HG03575 (cell line): ENCODE measurements around the gene RALGPS2.
"Not testable (repeated sequence)": the region's sequence is repeated elsewhere in the genome, so short reads cannot be mapped to it uniquely, and the experiment has no call there.

Source experiments
- ATAC-seq: cut with Tn5 transposase; IDR thresholded peaks from one replicate; pipeline ENCODE4 v1.9.1; 2021; ENCODE audit not compliant: unreplicated experiment, insufficient number of reproducible peaks, low FRiP score; ENCODE audit errors: extremely low read depth

RALGPS2 gene

DNA sequence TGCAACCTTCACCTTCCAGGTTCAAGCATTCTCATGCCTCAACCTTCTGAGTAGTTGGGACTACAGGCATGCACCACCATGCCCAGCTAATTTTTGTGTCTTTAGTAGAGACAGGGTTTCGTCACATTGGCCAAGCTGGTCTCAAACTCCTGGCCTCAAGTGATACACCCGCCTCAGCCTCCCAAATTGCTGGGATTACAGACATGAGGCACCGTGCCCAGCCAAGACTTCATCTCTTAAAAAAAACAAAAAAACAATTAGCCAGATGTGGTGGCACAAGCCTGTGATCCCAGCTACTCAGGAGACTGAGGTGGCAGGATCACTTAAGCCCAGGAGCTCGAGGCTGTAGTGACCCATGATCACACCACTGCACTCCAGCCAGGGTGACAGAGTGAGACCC is 224.8 kb downstream of the RALGPS2 start:
- not testable (repeated sequence) for ATAC-seq

DNA sequence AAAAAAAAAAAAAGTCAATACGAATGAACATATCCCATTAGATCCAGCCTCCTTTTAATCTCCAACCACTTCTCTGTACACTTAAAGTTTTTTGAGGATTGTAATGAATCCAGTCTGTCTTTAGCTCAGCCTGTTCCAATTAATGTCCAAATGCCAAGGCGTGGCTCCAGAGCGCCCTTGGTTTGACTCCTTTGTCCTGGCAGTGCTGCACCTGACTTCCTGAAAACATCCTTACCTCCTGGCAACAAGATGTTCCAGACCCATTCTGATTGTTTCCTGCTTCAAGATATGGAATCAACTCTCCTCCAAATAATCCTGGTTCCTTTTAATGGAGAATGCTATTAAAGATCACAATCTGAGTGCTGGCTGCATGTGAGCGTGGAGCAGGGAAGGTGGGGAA is 226.6 kb downstream of the RALGPS2 start:
- ATAC-seq: no peak

DNA sequence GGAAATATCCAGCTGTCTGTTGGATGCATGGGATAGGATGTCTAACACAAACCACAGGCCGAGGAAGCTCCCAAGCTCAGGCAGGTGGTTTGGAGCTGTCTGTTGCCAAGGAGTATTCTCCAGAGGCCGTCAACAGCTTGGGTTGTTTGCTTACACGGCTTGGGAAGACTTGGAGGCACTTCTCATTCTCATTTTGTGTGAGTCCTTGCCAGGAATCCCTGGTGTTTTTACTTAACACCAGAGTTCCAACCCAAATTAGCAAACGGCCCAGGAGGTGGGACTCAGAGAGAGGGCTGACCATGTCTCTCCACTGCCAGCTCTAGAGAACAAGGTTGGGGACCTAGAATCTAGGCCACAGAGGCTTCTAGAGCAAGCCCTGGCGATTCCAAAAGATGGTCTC is 228.0 kb downstream of the RALGPS2 start:
- ATAC-seq: no peak

DNA sequence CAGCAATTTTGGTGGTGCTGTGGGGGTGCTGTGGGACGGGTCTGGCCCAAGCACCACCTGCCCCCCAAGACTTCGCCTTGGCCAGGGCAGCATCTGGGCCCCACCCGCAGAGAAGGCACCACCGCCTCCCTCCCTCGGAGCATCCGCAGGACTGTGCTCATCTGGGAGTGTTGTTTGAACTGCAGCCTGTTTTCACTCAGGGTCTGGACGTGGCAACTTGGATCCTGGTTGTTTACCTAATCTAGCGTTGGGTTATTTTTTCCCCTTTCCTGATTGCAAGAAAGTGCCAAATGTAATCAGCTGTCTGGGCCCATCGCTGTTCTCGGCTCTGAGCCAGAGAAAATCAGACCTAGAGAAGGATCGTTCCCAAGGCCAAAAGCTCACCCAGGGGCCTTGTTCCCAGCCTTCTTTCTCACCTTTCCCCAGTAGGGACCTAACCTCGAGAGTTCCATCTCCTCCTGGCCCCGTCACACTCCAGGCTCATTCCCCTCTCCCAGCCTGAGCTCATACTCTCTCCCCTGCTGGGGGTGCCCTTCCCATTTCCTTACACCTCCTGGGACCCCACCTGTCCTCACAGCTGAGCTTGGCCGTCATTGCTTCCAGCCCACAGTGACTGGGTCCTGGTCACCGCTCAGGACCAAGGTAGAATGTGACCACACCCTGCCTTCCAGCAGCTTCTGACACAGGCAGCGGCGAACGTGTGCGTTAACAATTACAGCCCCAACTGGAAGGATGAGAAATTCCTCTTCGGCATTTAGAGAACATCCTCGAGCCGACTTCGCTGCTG is 228.7 kb downstream of the RALGPS2 start:
- ATAC-seq: no peak

- no peak for ATAC-seq
These were observed 229.3 kb downstream of the RALGPS2 start for GRCh38 chr1:178954325-178954690.

DNA sequence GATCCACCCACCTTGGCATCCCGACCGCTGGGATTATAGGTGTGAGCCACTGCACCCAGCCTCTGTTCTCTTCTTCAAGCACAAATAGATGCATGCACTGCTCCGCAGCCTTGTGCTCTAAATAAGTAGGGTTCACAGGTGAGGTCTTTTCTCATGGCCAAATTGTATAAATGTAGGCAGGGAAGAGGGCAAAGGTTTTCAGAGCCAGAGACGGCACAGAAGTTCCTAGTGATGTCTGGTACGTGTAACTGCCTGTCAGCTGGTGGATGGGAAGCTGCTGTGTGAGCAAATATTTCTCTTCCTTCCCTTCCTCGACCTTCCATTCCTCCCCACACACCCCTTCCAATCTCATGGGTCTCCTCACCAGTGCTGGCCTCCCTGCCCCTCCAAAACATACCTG is 229.9 kb downstream of the RALGPS2 start:
- no peak for ATAC-seq

DNA sequence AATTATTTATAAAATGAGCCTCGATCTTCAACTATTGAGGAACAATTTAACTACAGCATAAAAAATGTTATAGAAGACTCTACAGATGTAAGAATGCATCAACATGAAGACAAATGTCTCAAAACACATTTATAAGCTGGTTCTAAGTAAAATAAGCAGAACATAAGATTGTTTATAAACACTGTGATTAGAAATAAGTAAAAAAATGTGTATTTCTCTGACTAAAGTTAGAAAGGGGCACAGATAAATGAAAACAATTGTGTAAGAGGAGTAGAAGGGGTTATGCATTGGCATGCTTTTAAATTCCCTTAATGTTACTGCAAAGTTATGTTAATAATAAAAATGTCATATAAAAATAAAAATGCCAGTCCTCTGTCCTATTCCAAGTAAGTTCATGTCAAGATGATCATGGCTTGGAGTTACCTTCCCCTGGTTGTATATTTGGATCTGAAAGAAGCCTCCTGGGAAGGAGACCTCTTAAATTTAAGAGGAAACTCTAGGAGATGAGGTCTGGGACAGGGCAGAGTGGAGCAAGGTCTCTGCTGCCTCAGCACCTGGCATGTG is 230.4 kb downstream of the RALGPS2 start:
- ATAC-seq: no peak

DNA sequence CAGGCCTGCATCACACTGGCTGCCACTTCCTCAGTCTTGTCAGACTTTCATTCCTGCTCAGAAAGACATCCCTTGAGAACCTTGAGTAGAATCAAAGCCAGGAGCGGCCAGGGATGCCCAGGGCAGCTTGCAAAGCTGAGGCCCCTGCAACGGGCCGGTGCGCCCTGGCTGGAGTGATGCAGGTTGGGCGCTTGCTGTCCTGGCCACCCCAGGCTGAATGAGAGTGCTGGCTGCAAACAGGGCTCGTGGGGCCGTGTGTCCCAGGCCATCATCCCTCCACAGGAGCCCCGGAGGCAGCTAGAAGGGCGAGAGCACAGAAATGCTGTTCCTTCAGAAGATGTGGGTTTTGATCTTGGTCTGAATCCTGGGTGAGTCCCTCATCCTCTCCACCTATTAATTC is 233.4 kb downstream of the RALGPS2 start:
- no peak for ATAC-seq

DNA sequence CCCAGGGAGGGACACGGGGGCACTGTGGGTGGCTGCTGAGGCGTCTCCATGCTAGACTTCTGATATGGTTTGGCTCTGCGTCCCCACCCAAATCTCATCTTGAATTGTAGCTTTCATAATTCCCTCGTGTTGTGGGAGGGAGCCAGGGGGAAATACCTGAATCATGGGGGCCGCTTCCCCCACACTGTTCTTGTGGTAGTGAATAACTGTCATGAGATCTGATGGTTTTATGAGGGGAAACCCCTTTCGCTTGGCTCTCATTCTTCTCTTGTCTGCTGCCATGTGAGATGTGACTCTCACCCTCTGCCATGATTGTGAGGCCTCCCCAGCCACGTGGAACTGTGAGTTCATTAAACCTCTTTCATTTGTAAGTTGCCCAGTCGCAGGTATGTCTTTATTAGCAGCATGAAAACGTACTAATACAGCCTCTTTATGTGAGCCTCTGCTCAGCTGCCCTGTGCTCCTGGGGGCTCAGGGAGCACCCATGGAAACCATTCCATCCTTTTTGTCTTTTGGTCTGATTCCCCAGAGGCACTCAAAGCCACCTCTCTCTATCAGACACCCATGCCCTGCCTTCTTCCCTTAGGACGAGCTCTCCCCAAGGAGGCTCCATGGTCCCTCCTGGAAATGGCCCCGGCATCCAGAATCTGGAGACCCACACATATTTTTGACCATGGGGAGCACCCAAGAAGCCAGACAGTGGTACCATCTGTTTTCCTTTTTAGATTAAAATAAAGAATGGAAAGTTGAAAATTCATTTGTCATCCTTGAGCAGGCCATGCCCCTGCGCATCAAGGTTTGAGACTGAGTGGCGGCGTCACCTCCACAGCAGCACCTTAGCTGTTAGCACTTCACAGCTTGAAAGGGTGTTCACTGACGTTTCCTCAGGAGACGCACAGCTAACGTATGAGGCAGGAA is 234.8 kb downstream of the RALGPS2 start:
- ATAC-seq: no peak

DNA sequence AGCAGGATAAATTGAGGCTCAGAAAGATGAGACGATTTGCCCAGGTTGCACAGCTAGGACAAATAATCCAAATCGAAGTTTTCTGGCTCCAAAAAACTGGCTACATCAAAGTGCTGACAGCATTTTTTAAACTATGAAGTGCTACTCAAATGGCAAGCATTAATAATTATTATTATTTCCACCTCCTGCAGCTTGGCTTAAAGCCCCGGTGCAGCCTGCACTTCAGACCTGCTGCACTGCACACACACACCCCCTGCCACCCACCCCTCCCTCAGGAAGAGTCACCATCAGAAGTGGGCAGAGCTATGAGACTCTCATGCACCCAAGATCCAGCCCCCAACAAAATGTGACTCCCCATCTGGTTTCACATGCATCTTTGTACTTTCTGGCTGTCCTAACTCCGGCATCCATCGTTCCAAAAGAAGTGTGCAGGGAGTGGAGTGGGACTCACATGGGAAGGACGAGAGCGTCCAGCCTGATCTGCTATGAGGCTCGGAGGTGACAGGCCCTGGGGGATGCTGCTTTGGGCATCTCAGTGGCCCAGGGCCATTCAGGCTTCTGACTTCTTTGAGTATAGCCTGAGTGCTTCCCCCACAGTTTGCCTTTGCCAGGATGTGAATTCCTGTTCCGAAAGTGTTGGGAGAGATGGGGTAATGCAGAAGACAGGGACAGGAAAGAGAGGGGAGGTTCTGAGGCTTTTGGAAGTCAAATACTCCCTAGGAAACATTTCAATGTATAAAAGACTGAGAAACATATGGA is 235.6 kb downstream of the RALGPS2 start:
- no peak for ATAC-seq

DNA sequence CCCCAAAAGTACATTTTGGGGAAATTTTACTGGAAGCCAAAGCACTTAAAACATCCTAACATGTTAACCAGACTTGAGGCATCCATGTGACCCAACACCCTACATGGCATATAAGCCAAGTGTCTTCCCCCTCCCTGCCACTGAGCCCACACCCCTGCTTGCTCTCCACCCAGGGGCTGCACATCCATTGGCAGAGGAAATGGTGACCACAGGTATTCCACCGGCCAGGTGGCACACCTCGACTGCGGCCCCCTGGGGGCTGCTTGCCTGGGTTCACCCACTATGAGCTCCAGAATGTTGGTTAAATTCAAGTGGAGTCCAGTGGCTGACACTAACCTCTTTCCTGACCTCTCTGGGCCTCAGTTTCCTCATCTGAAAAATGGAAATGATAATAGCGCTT is 236.3 kb downstream of the RALGPS2 start:
- ATAC-seq: no peak

- ATAC-seq: no peak
These were observed 236.8 kb downstream of the RALGPS2 start for GRCh38 chr1:178961868-178962267.

DNA sequence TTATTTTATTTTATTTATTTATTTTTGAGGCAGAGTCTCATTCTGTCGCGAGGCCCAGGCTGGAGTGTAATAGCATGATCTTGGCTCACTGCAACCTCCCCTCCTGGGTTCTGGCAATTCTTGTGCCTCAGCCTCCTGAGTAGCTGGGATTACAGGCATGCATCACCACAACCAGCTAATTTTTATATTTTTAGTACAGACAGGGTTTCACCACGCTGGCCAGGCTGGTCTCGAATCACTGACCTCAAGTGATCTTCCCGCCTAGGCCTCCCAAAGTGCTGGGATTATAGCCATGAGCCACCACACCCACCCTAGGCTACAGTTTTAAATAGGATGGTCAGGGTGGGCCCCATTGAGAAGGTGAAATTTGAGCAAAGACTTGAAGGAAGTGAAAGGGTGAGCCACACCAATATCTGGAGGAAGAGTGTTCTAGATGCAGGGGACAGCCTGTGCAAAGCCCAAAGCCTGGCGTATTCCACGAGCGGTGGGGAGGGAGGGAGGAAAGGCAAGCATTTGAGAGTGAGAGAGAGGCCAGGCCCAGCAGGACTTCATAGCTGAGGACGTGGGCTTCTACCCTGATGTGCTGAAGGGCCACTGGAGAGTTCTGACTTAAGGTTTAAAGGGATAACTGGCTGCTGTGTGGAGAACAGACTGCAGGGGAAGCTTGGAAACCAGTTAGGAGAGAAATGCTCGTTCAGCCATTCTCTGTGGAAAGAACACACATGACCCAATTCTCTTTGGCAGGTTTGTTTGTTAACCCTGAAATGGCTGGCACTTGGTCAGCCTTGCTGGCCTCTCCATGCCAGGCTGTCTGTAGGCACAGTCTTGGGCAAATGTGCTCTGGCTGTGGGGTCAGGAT is 238.0 kb downstream of the RALGPS2 start:
- ATAC-seq: no peak

GRCh38 chr1:178964469-178965330 is 239.7 kb downstream of the RALGPS2 start:
- ATAC-seq: no peak

DNA sequence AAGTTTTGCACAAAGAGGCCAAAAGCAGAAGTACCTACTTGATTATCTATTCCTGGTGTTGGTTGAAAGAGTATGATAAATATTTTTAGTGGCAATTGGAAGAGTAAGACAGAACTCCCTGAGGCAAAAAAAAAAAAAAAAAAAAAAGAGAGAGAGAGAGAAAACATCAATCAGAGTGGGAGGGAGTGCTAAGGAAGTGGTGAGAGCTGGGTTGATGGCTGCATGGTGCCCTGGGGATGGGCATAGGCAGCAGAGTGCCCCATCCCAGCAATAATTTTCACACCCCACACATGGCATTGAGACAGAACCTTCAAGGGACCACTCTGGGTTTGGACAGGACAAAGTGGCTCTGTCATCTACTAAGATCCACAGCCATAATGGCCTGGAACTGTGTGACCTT is 241.3 kb downstream of the RALGPS2 start:
- ATAC-seq: no peak

DNA sequence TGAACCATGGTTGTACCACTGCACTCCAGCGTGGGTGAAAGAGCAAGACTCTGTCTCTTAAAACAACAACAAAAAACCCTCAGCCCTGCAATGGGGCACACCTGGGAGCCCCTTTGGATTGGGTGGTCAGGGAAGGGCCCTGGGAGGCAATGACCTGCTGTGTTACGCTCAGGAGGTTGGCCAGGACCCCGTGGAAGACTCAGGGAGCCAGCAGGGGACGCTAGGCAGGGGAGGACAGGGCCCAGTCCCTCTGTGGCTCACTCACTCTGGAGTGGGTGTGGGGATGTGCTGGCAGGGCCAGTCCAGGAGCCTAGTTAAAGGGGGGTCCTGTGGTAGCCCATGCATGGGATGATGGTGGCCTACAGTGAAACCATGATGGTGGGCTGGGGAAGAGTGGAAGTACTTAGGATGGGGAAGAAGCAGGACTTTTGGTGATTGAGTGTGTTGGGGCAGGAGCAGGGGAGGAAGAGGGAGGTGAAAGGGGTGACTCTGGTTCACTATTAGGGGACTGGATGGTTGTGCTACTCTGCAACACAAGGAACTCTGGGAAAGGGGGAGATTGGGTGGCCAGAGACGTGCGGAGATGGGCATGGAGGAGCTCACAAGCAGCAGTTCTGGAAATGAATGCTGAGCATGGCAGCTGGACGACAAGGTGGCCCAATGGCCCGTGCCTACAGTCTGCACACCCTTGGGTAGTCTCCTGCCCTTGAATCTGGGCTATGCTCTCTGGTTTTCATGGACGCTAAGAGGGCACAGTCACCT is 244.4 kb downstream of the RALGPS2 start:
- ATAC-seq: no peak

DNA sequence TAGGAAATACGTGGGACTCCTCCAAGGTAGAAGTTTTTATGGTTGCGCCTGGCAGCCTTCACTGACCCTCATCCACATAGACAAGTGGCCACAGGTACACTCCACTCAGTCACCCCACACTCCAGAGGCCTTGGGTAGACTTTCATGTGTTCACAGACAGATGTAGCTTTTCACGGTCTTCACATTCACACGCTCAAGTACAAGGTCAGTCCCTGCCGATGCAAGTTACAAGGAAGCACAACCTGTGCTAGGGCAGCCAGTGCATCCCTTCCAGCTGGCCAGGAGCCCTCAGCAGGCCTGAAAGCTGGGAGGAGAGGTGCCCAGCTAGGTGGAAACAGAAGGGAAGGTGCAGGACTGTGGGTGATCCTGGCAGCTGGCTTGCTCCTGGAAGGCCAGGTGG is 245.1 kb downstream of the RALGPS2 start:
- no peak for ATAC-seq
